ENCODE data around the gene OVCH2. TPM values are rescaled to one million over a fixed set of nuclear protein-coding genes. Genes with fewer than 3 reads are reported as not detected.

OVCH2 gene
- total and polyA plus RNA-seq, 10 of the 15 experiments (the other 5 are each of a cell fraction or from before 2014, with no cell fraction given), result not detected

GRCh38 chr11:7656704-7657103, 49.6 kb downstream of the OVCH2 start (continued):
- no peak for TF ChIP-seq RELB (IDR thresholded peaks at IDR 0.05; ENCODE audit: low read depth)
- no peak for TF ChIP-seq RAD51 (IDR thresholded peaks at IDR 0.05)
- TF ChIP-seq PML (IDR thresholded peaks at IDR 0.05; ENCODE audit: low read length), result no peak

GRCh38 chr11:7655253-7656217, 50.7 kb downstream of the OVCH2 start:
- H3K4me1 ChIP-seq (ENCODE audit: control insufficient read depth, insufficient read depth, low read length), result no peaks in the 10 kb centered on the region
- intact Hi-C loops (cut with micrococcal nuclease; ENCODE audit: unreplicated experiment) (no loop called here), in situ Hi-C loops (cut with MboI) (no loop called here)
- WGBS (ENCODE audit: insufficient coverage, insufficient replicate concordance, low lambda C conversion rate, missing lambda C conversion rate), result 73% methylated on average over 13 of the region's 14 CpGs
- H3K27ac ChIP-seq (ENCODE audit: control insufficient read depth, insufficient read depth), result no peak overlapping the region
- POLR2A ChIA-PET, result no interaction called here
- H3K79me2 ChIP-seq (ENCODE audit: control insufficient read depth, insufficient read depth, low read length), result no peaks in the 10 kb centered on the region
- SMC1A ChIA-PET (ENCODE audit: uncharacterized antibody, unreplicated experiment), result interaction anchor here (1.3 kb wide), 1 partner anchor 85 kb away, joined by 4 read pairs; no protein-coding TSS in a partner anchor
- no peak overlapping the region for H3K9ac ChIP-seq (ENCODE audit: control insufficient read depth, insufficient read depth, low read length)
- H3K27me3 ChIP-seq (replicated peaks in 1 of 2; ENCODE audit: control insufficient read depth in 2 of 2, insufficient read depth in 2 of 2, low read length in 1 of 2), result no peaks in the 10 kb centered on the region
- H3K4me2 ChIP-seq (ENCODE audit: control insufficient read depth, insufficient read depth), result no peak overlapping the region
- CTCF ChIA-PET, result interaction anchor here (1.1 to 2.7 kb wide), 4 partner anchors 10 to 143 kb away, joined by 6 to 15 read pairs (median 10); partner anchors contain the start of gene PPFIBP2
- no peak for DNase-seq (ENCODE audit: low read depth, low spot score)
- no peak; the same call in 1 of the 3 replicates for ATAC-seq
- H3K4me3 ChIP-seq, result no peak overlapping the region
- no peaks in the 10 kb centered on the region; the same call in 2 of the 3 replicates for H3K9me3 ChIP-seq (replicated peaks; ENCODE audit: control insufficient read depth, insufficient read depth, low read length)
- H4K20me1 ChIP-seq (ENCODE audit: control insufficient read depth, insufficient read depth), result no peaks in the 10 kb centered on the region
- RAD21 ChIA-PET (ENCODE audit: unreplicated experiment), result interaction anchor here (1.6 to 2.0 kb wide), 2 partner anchors 84 to 303 kb away, joined by 3 to 11 read pairs; no protein-coding TSS in a partner anchor
- no peak overlapping the region for H2AFZ ChIP-seq (ENCODE audit: control insufficient read depth, low read depth, low read length)
- peaks cover 28 to 50% of the 10 kb centered on the region in 2 experiments for H3K36me3 ChIP-seq (ENCODE audit: control insufficient read depth in 2 of 2, insufficient read depth in 2 of 2, low read length in 1 of 2)
- FAIRE-seq, result no peak
- no TSS peak for BruUV-seq (replicated peaks)
- TF ChIP-seq ZNF384 (IDR thresholded peaks at IDR 0.05; ENCODE audit: borderline replicate concordance, low read depth, low read length), result no peak
- no peak for TF ChIP-seq TCF7 (IDR thresholded peaks at IDR 0.05; ENCODE audit: borderline replicate concordance)
- no peak for TF ChIP-seq NKRF (conservative IDR thresholded peaks at IDR 0.05)
- no peak for TF ChIP-seq ZNF687 (IDR thresholded peaks at IDR 0.05)
- no peak for TF ChIP-seq CBX3 (IDR thresholded peaks at IDR 0.05; ENCODE audit: borderline replicate concordance, low read depth)
- no peak for TF ChIP-seq POLR2AphosphoS2 (IDR thresholded peaks at IDR 0.05; ENCODE audit: low read depth, low read length)
- TF ChIP-seq RUNX3 (IDR thresholded peaks at IDR 0.05; ENCODE audit: low read length), result no peak
- no peak for TF ChIP-seq RELB (IDR thresholded peaks at IDR 0.05; ENCODE audit: low read depth)
